Left ventricle myocardium inferior (tissue), 1 donor: Measurements from ENCODE around the gene FAM83E. TPM values are rescaled to one million over a fixed set of nuclear protein-coding genes. Genes with fewer than 3 reads are reported as not detected.
A peak's percentile ranks its signal among the peaks of the same experiment; 100 is the strongest.
"Not testable (repeated sequence)": the region's sequence is repeated elsewhere in the genome, so short reads cannot be mapped to it uniquely, and the experiment has no call there.

Experiments used
- DNase-seq: peaks from one replicate; pipeline ENCODE4 v3.0.0-alpha.2; 2020
- H3K27ac ChIP-seq: fragments of 200-600 bp; replicated peaks from 2 replicates; pipeline ENCODE4 v1.8.0; 2021
- H3K27me3 ChIP-seq: fragments of 200-600 bp; 2 replicates; pipeline ENCODE4 v1.8.0; 2021; ENCODE audit warnings: low read depth
- H3K36me3 ChIP-seq: fragments of 200-600 bp; 2 replicates; pipeline ENCODE4 v1.8.0; 2021
- H3K4me1 ChIP-seq: fragments of 200-600 bp; 2 replicates; pipeline ENCODE4 v1.8.0; 2021
- H3K4me3 ChIP-seq: fragments of 200-600 bp; 2 replicates; pipeline ENCODE4 v1.8.0; 2021; ENCODE audit warnings: mild to moderate bottlenecking, moderate library complexity
- H3K9me3 ChIP-seq: fragments of 200-600 bp; replicated peaks from 2 replicates; pipeline ENCODE4 v1.8.0; 2021
- CTCF ChIP-seq: fragments of 200-600 bp; IDR thresholded peaks from 2 replicates; pipeline ENCODE4 v1.8.0; 2021; ENCODE audit warnings: antibody characterized with exemption, mild to moderate bottlenecking, borderline replicate concordance
- intact Hi-C: fragments of 100-400 bp; cut with micrococcal nuclease; formaldehyde crosslinking; loops from one replicate; pipeline ENCODE4 v1.11.0; 2022
- total RNA-seq: library from RNA; stranded (reverse); fragmentation: NEBNext Ultra II Directional; extraction: Animal tissue kit (Norgen Biotek cat#: 25700); gene quantifications from one replicate; pipeline ENCODE4 v1.2.1, GENCODE V29; 2021
- donor health status: DM: no; HTN: yes; CAD: no; lungs with severe emphysema.

The FAM83E gene
- total RNA-seq, 1 donor from 2014 or later, result not detected

GRCh38 chr19:48582168-48582567 is 32.7 kb downstream of the FAM83E start:
- peaks cover 7% of the 10 kb centered on the region for H3K4me1 ChIP-seq
- TF ChIP-seq CTCF, result no peak
- H3K9me3 ChIP-seq, result no peaks in the 10 kb centered on the region
- no peaks in the 10 kb centered on the region for H3K36me3 ChIP-seq
- H3K27me3 ChIP-seq, result no peaks in the 10 kb centered on the region
- H3K4me3 ChIP-seq, result no peak overlapping the region
- DNase-seq, result no peak
- intact Hi-C loops, result loop anchor here (5.0 kb wide), 1 partner anchor 90 kb away; no protein-coding TSS in a partner anchor
- no peak overlapping the region for H3K27ac ChIP-seq

DNA sequence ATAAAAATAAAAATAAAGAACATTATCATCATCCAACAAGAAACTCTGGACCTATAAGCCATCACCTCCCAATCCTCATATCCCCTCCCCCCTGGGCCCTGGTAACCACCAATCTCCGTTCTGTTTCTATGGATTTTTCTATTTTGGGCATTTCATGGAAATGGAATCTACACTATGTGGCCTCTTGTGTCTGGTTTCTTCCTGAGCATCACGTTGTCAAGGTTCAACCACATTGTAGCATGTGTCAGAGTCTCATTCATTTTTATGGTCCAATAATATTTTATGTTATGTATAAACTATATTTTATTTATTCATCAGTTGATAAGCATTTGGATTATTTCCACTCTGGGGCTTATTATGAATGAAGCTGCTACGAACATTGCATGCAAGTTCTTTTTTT is 36.0 kb downstream of the FAM83E start:
- H3K27me3 ChIP-seq, result no peaks in the 10 kb centered on the region
- no peaks in the 10 kb centered on the region for H3K9me3 ChIP-seq
- DNase-seq, result no peak
- H3K27ac ChIP-seq, result no peak overlapping the region
- H3K4me3 ChIP-seq, result no peak overlapping the region
- TF ChIP-seq CTCF, result no peak
- peaks cover 9% of the 10 kb centered on the region for H3K4me1 ChIP-seq
- intact Hi-C loops, result no loop called here
- H3K36me3 ChIP-seq, result no peaks in the 10 kb centered on the region

DNA sequence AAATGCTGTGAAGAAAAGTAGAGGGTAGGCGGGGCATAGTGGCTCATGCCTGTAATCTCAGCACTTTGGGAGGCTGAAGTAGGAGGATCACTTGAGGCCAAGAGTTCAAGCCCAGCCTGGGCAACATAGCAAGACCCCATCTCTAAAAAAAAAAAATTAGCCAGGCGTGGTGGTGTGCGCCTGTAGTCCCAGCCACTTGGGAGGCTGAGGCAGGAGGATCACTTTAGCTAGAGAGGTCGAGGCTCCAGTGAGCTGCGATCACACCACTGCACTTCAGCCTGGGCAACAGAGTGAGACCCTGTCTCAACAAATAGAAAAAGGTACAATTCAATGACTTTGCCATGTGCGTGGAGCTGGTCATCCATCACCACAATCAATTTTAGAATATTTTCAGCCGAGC is 37.0 kb downstream of the FAM83E start:
- DNase-seq, H3K27ac ChIP-seq, H3K36me3 ChIP-seq, H3K4me1 ChIP-seq, H3K4me3 ChIP-seq, intact Hi-C loops, H3K27me3 ChIP-seq, H3K9me3 ChIP-seq: not testable (repeated sequence)

- Histone ChIP-seq H3K4me3 (no peak overlapping the region), H3K36me3 (no peaks in the 10 kb centered on the region), H3K27me3 (no peaks in the 10 kb centered on the region), H3K4me1 (peaks cover 5% of the 10 kb centered on the region), H3K27ac (no peak overlapping the region), H3K9me3 (no peaks in the 10 kb centered on the region)
- DNase-seq, result no peak
- intact Hi-C loops, result no loop called here
- no peak for TF ChIP-seq CTCF
Observed at GRCh38 chr19:48575931-48576622, 38.8 kb downstream of the FAM83E start.

- H3K4me3 ChIP-seq, result no peak overlapping the region
- no peaks in the 10 kb centered on the region for H3K9me3 ChIP-seq
- intact Hi-C loops, result no loop called here
- peak overlapping the region; percentile 67 for H3K27ac ChIP-seq
- H3K4me1 ChIP-seq, result peaks cover 10% of the 10 kb centered on the region
- H3K36me3 ChIP-seq, result no peaks in the 10 kb centered on the region
- TF ChIP-seq CTCF, result no peak
- H3K27me3 ChIP-seq, result peaks cover 11% of the 10 kb centered on the region
- DNase-seq, result peak; percentile 31
Observed at GRCh38 chr19:48573163-48573505, 41.7 kb downstream of the FAM83E start.

- Histone ChIP-seq H3K36me3 (no peaks in the 10 kb centered on the region), H3K9me3 (no peaks in the 10 kb centered on the region), H3K27me3 (peaks cover 18% of the 10 kb centered on the region), H3K4me3 (no peak overlapping the region), H3K27ac (no peak overlapping the region), H3K4me1 (peaks cover 15% of the 10 kb centered on the region)
- intact Hi-C loops, result no loop called here
- TF ChIP-seq CTCF, result no peak
- no peak for DNase-seq
Observed at GRCh38 chr19:48571378-48572162, 43.3 kb downstream of the FAM83E start.
